Stomach (tissue), 4 donors: ENCODE data around the gene DENR.

Source experiments
- CTCF ChIP-seq, 7 experiments: fragments of 450-650 bp in 4 of 7; fragments of 200-600 bp in 3 of 7; sonication (generic) in 3 of 7; IDR thresholded peaks; one replicate each; pipeline ENCODE4 v1.5.1; 2016 to 2019; ENCODE audit warnings: antibody characterized with exemption in 7 of 7, control low read depth in 2 of 7, mild to moderate bottlenecking in 1 of 7
- EP300 ChIP-seq: sonication (generic); formaldehyde crosslinking; IDR thresholded peaks from one replicate; pipeline ENCODE4 v1.6.1; 2017; ENCODE audit warnings: antibody characterized with exemption
- POLR2A ChIP-seq, 4 donors: fragments of 450-650 bp; IDR thresholded peaks; one replicate each; pipeline ENCODE4 v1.6.1; 2016; ENCODE audit warnings: antibody characterized with exemption in 4 of 4, control low read depth in 2 of 4, mild to moderate bottlenecking in 1 of 4, moderate library complexity in 1 of 4
- POLR2AphosphoS5 ChIP-seq, 3 donors: sonication (generic); formaldehyde crosslinking; IDR thresholded peaks; one replicate each; pipeline ENCODE4 v1.6.1; 2016; ENCODE audit warnings: antibody characterized with exemption in 3 of 3

DNA sequence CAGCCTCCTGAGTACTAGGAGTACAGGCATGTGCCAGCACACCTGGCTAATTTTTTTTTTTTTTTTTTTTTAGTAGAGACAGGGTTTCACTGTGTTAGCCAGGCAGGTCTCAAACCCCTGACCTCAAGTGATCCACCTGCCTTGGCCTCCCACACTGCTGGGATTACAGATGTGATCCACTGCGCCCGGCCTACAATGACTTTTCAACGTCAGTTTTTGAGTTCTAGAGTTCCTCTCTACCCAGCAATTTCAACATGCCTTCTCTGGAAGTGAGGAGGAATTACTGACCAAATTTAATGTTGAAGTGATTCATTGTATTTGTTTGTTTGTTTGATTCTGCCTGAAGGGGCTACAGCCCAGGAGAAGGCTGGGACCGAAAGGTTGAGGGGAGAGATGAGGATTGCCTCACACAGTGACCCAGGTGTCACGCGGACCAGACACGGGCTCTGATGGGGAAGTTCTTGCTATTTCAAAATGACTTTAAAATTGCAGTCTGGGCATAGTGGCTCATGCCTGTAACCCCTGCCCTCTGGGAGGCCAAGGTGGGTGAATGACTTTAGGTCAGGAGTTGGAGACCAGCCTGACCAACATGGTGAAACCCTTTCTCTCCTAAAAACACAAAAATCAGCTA, 8.6 kb upstream of the DENR start:
- TF ChIP-seq EP300 = no peak
- TF ChIP-seq POLR2AphosphoS5 (IDR thresholded peaks at IDR 0.05) = no peak
- TF ChIP-seq CTCF (IDR thresholded peaks at IDR 0.05) = no peak
- no peak for TF ChIP-seq POLR2A (IDR thresholded peaks at IDR 0.05)
